Tibial nerve (tissue), 3 donors: ENCODE data around the gene PXMP4.

Experiments
- CTCF ChIP-seq, 5 experiments: fragments of 200-600 bp in 3 of 5; fragments of 450-650 bp in 2 of 5; sonication (generic) in 3 of 5; IDR thresholded peaks; one replicate each; pipeline ENCODE4 v1.5.1; 2016 to 2019; ENCODE audit warnings: antibody characterized with exemption in 5 of 5, mild to moderate bottlenecking in 3 of 5, moderate library complexity in 2 of 5
- POLR2A ChIP-seq, 2 donors: fragments of 450-650 bp; IDR thresholded peaks; one replicate each; pipeline ENCODE4 v1.6.1; 2017; ENCODE audit warnings: antibody characterized with exemption in 2 of 2, mild to moderate bottlenecking in 2 of 2, moderate library complexity in 2 of 2

GRCh38 chr20:33655164-33655563 lies 64.9 kb downstream of the PXMP4 start:
- TF ChIP-seq POLR2A (IDR thresholded peaks at IDR 0.05) (no peak), CTCF (IDR thresholded peaks at IDR 0.05) (no peak)
